CD4-positive, alpha-beta T cell treated with Interleukin-17A for 4 hours (primary cell): ENCODE data around the gene OR9A4.

ENCODE experiments used
- DNase-seq: peaks from one replicate; pipeline ENCODE4 v3.0.0-alpha.2; 2020; ENCODE audit warnings: mixed read lengths

OR9A4 gene

GRCh38 chr7:141949021-141949420 is 32.8 kb downstream of the OR9A4 start:
- no peak for DNase-seq

GRCh38 chr7:141949451-141949850 is 33.3 kb downstream of the OR9A4 start:
- DNase-seq, result no peak

GRCh38 chr7:141949911-141950310 is 33.7 kb downstream of the OR9A4 start:
- no peak for DNase-seq

- no peak for DNase-seq
Observed at GRCh38 chr7:141950806-141951205, 34.6 kb downstream of the OR9A4 start.

GRCh38 chr7:141952461-141952860 is 36.3 kb downstream of the OR9A4 start:
- no peak for DNase-seq

GRCh38 chr7:141954334-141954733 is 38.1 kb downstream of the OR9A4 start:
- DNase-seq, result no peak

- DNase-seq, result no peak
Observed at GRCh38 chr7:141956084-141956483, 39.9 kb downstream of the OR9A4 start.

- no peak for DNase-seq
Observed at GRCh38 chr7:141960687-141961422, 44.7 kb downstream of the OR9A4 start.
